Measurements from ENCODE around the gene CCM2L.
"Not testable (repeated sequence)": the region's sequence is repeated elsewhere in the genome, so short reads cannot be mapped to it uniquely, and the experiment has no call there.

CCM2L gene

DNA sequence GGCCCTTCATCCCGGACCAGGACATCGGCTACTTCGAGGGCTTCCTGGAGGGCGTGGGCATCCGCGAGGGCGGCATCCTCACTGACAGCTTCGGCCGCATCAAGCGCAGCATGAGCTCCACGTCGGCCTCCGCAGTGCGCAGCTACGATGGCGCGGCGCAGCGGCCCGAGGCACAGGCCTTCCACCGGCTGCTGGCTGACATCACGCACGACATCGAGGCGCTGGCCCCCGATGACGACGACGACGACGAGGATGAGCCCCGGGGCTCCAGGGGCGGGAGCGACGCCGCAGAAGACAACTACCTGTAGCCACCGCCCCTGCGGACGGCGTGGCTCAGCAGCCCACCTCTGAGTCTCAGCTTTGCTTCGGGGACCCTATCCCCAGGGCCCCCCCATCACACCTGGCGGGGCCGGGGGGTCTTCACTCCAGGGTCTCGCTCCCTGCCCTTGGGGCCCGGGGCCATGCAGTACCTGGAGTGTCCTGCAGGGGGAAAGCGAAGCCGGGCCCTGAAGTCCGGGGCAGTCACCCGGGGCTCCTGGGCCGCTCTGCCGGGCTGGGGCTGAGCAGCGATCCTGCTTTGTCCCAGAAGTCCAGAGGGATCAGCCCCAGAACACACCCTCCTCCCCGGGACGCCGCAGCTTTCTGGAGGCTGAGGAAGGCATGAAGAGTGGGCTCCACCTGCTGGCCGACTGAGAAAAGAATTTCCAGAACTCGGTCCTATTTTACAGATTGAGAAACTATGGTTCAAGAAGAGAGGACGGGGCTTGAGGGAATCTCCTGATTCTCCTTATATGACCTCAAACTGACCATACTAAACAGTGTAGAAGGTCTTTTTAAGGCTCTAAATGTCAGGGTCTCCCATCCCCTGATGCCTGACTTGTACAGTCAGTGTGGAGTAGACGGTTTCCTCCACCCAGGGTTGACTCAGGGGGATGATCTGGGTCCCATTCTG, 21.0 kb downstream of the CCM2L start:
- DNase-seq = peak; percentile 97

- DNase-seq = no peak
Measured at GRCh38 chr20:32033316-32033715, 23.1 kb downstream of the CCM2L start.

- DNase-seq = not testable (repeated sequence)
Measured at GRCh38 chr20:32033721-32034120, 23.5 kb downstream of the CCM2L start.

GRCh38 chr20:32034581-32035425, 24.6 kb downstream of the CCM2L start:
- DNase-seq = no peak

- no peak for DNase-seq
Measured at GRCh38 chr20:32035426-32035779, 25.2 kb downstream of the CCM2L start.

GRCh38 chr20:32036252-32036651, 26.0 kb downstream of the CCM2L start:
- no peak for DNase-seq

DNA sequence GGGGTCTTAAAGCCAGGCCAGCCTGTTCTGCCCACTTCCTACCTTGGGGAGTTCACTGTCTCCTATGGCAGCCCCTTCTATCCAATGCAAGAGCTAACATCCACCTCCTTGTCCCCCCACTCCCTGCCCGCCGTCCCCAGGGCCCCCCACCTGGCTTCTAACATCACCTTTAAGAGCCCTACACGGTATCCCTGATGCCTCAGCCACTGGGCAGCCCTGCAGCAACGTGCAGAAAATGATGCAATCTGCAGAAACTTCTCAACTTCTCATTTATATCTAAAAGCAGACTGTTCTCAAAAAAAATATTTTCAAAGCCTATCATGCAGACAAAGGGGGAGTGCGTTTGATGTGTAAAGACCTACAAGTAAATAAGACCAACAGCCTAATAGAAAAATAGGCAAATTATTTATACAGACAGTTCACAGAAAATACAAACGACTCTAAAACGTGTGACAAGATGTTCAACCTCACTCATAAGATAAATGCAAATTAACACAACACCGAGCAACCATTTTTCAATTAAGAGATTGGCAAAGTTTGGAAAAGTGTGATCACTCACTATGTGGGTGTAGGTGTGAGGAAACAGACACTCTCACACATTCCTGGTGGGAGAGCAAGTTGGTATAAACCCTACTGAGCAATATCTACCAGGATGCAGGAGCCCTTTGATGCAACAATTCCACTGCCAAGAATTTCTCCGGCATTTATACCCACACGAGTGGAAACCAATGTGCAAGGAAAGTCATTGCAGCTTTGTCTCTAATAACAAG, 26.7 kb downstream of the CCM2L start:
- no peak for DNase-seq

DNA sequence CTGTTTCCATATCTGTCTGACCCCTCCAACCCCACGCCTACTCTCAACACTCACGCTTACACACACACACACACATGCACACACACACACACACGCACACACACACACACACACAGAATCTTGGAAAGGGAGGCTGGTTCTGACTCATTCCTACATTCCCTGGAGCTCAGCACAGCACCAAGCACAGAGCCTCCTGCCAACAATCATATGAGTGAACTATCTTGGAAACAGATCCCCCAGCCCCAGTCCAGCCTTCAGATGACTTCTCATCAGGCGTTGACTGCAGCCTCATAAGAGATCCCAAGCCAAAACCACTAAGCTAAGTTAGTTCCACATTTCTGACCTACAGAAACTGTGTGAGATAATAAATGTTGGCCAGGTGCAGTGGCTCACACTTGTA, 27.7 kb downstream of the CCM2L start:
- no peak for DNase-seq

DNA sequence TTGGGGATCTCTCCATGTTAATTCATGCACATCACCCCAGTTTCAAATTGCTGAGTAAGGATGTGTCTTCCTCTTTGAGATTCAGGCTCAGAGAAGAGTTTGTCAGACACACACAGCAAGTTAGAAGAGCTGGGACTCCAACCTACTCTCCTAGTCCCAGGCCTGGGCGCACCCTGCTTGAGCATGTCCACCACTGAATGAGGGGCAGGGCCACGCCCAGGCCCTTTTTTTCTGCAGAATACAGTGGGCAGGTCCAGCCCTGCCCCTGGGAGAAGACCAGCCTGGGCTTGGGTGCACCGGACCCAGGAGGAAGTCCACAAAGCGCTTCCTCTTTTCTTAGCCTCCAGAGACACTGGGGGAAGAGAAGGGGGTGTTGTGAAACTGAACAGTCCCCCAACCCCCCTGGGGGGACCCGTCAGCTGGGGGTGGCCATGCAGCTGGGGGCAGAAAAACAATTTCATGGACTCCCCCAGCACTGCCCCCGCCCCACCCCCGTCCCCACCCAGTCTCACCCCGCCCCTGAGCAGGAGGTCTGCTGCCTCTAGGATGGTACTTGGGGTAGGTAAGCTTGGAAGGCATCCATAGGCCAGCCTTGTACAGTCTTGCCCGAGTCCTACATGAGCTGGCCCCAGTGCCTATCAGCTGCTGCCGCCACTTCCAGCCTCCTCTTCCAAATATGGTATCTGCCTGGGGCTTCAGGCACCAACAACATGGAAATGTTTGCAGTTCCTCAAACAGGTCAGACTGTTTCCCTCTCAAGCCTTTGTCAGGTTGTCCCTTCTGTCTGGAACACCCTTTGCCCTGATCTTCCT, 30.1 kb downstream of the CCM2L start:
- peak; percentile 68 for DNase-seq

GRCh38 chr20:32045999-32046398, 35.8 kb downstream of the CCM2L start:
- DNase-seq = peak; percentile 68

DNA sequence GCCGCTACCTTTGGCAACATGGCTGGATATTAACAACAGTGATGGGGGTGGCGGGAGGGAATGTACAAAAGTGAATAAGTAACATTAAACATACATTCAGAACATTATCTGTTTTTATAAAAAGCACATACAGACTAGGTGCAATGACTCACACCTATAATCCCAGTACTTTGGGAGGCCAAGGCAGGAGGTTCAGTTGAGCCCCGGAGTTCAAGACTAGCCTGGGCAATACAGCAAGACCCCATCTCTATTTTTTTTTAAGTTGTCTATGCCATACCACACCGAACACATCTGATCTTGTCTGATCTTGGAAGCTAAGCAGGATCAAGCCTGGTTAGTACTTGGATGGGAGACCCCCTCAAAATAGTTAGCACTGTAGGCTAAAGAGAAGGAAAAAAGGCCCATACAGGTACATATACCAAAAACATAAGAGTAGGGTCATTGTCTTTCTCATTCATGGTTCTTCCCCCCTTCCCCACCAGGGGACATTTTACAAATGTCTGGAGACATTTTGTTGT, 40.1 kb downstream of the CCM2L start:
- DNase-seq = no peak

GRCh38 chr20:32050851-32051556, 40.8 kb downstream of the CCM2L start:
- peak; percentile 71 for DNase-seq

GRCh38 chr20:32051720-32052089, 41.5 kb downstream of the CCM2L start:
- DNase-seq = no peak

DNA sequence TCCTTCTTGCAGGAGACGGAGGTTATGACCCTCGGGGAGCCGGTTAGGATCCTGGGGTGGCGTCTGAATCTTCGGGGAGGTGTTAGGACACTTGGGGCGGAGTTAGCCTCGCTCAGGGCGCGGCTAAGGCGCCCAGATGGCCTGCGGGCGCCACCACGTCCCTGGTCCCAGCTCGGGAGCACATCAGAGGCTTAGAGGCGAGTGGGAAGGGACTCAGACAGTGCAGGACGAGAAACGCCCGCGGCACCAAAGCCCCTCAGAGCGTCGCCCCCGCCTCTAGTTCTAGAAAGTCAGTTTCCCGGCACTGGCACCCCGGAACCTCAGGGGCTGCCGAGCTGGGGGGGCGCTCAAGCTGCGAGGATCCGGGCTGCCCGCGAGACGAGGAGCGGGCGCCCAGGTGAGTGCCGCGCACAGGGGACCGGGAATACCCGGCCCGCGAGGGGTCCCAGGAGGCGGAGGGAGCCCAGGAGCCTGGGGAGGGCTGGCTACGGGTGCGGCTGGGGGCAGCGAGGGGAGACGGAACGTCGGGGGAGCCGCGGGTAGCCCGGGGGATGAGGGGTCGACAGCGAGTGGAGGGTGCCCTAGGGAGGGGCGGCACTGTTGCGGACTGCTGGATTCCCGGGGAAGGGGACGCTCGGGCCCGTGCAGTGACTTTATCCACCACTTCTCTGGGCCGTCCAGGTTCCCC, 42.0 kb downstream of the CCM2L start, which contains the start of gene HCK:
Gene HCK (plus strand): TSS at position 153 of the 688 bp plus-strand sequence.
- no peak for DNase-seq

- no peak for DNase-seq
Measured at GRCh38 chr20:32052778-32053362, 42.6 kb downstream of the CCM2L start.

DNA sequence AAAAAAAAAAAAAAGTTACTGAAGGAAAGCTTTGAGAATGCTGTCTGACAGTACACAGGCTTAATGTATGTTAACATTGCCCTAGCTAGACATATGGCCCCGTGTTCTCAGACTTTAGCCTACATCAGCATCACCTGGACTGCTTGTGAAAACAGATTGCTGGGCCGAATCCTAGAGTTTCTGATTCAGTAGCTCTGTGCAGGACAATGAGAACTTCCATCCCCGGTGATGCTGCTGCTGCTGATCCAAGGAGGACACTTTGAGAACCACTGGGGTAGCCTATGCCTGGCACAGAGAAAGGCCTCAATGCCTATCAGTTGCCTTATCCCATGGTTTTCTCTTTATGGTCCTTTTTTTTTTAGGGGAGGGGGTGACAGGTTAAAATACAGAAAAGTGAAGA, 43.4 kb downstream of the CCM2L start:
- no peak for DNase-seq

- no peak for DNase-seq
Measured at GRCh38 chr20:32056708-32057483, 46.7 kb downstream of the CCM2L start.

DNA sequence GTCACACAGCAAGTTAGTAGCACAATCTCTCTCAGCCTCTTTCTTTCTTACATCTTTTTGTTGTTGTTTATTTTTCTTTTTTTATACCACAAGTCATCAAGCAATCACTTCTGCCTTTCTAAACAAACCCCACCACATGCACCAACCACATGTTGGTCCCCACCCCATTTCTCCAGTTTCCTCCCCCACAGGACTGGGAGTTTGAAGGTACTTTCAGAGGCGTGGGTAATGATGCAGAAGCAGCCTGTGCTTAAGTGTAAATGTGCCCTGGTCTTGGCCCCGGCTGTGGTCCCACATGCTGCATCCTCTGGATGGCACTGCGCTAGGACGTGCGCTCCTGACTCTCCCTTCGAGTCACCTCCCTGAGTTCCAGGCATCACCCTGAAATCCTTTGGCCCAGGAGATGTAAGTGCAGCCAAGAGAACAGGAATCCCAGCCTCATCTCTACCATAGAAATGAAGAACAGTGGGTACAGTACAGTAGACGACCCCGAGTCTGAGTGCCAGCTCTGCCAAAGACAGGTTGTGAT, 47.5 kb downstream of the CCM2L start:
- no peak for DNase-seq

- no peak for DNase-seq
Measured at GRCh38 chr20:32059189-32059588, 49.0 kb downstream of the CCM2L start.

All from islet precursor cell (in vitro differentiated cells).